IMR-90 (cell line): ENCODE data around the gene SPINK4. TPM values are rescaled to one million over a fixed set of nuclear protein-coding genes. Genes with fewer than 3 reads are reported as not detected.

Source experiments
- ATAC-seq: fragments of 200-7000 bp; cut with Tn5 transposase; 2 replicates; pipeline ENCODE4 v1.9.1; 2020; ENCODE audit warnings: low read depth, mild to moderate bottlenecking, moderate library complexity
- BruUV-seq: library from RNA; stranded (reverse); fragments of 400-500 nt; replicated peaks from 2 replicates; lab custom pipeline; 2021; lab: Mats Ljungman, UMichigan
- CTCF ChIA-PET: fragments of 300-600 bp; formaldehyde crosslinking; extraction: SDS; loops from one replicate; lab custom pipeline; 2021; ENCODE audit warnings: antibody characterized with exemption; lab: Yijun Ruan, JAX
- POLR2A ChIA-PET: fragments of 300-600 bp; sonication (Branson Sonifier 250); formaldehyde crosslinking; loops from one replicate; lab custom pipeline; 2022; ENCODE audit warnings: antibody characterized with exemption; ENCODE audit not compliant: unreplicated experiment; lab: Charles Lee
- DNase-seq: peaks from one replicate; pipeline ENCODE4 v3.0.0; 2013
- H2AFZ ChIP-seq: replicated peaks from 2 replicates; pipeline ENCODE3; 2013; ENCODE audit warnings: low read length, mild to moderate bottlenecking; ENCODE audit not compliant: poor library complexity
- H2AK5ac ChIP-seq: 2 replicates; pipeline ENCODE4 v1.6.1; 2013; ENCODE audit warnings: low read depth, low read length, inconsistent platforms
- H2AK9ac ChIP-seq: replicated peaks from 2 replicates; pipeline ENCODE3; 2013; ENCODE audit warnings: mild to moderate bottlenecking, low read depth, low read length, moderate library complexity; ENCODE audit not compliant: poor library complexity
- H2BK120ac ChIP-seq: 2 replicates; pipeline ENCODE4 v1.6.1; 2013; ENCODE audit warnings: low read depth, low read length, inconsistent platforms
- H2BK15ac ChIP-seq: 3 replicates; pipeline ENCODE4 v1.6.1; 2013; ENCODE audit warnings: low read depth, low read length, inconsistent platforms
- H2BK20ac ChIP-seq: 2 replicates; pipeline ENCODE4 v1.6.1; 2013; ENCODE audit warnings: low read depth, mild to moderate bottlenecking, inconsistent platforms, low read length, moderate library complexity
- H2BK5ac ChIP-seq: 2 replicates; pipeline ENCODE4 v1.6.1; 2013; ENCODE audit warnings: mild to moderate bottlenecking, low read depth, low read length, inconsistent platforms; ENCODE audit not compliant: poor library complexity, severe bottlenecking
- H3K14ac ChIP-seq: replicated peaks from 2 replicates; pipeline ENCODE4 v1.6.1; 2013; ENCODE audit warnings: low read depth, low read length, inconsistent platforms
- H3K18ac ChIP-seq: 2 replicates; pipeline ENCODE4 v1.6.1; 2013; ENCODE audit warnings: low read depth, low read length, control low read depth
- H3K23ac ChIP-seq: 2 replicates; pipeline ENCODE4 v1.6.1; 2013; ENCODE audit warnings: low read depth, low read length, inconsistent platforms
- H3K27ac ChIP-seq: 2 replicates; pipeline ENCODE4 v1.5.1; 2013; ENCODE audit warnings: mild to moderate bottlenecking, control low read depth, low read length; ENCODE audit not compliant: insufficient read depth
- H3K27me3 ChIP-seq: 2 replicates; pipeline ENCODE4 v1.6.1; 2013; ENCODE audit warnings: low read length; ENCODE audit not compliant: control insufficient read depth, insufficient read depth
- H3K36me3 ChIP-seq: 2 replicates; pipeline ENCODE4 v1.6.1; 2013; ENCODE audit warnings: low read length, mixed read lengths; ENCODE audit not compliant: control insufficient read depth, insufficient read depth
- H3K4ac ChIP-seq: 2 replicates; pipeline ENCODE4 v1.6.1; 2013; ENCODE audit warnings: low read depth, low read length, inconsistent platforms
- H3K4me1 ChIP-seq: 2 replicates; pipeline ENCODE4 v1.6.1; 2013; ENCODE audit warnings: low read length, mixed read lengths; ENCODE audit not compliant: control insufficient read depth, insufficient read depth
- H3K4me2 ChIP-seq: 2 replicates; pipeline ENCODE4 v1.6.1; 2013; ENCODE audit warnings: low read depth, mild to moderate bottlenecking, control low read depth, low read length, moderate library complexity
- H3K4me3 ChIP-seq: 2 replicates; pipeline ENCODE4 v1.5.1; 2013; ENCODE audit warnings: low read depth, mild to moderate bottlenecking, control low read depth, low read length, moderate library complexity; ENCODE audit not compliant: insufficient read depth
- H3K56ac ChIP-seq: 2 replicates; pipeline ENCODE4 v1.6.1; 2013; ENCODE audit warnings: low read length, inconsistent platforms; ENCODE audit not compliant: insufficient read depth; ENCODE audit errors: extremely low read depth
- H3K79me1 ChIP-seq, 2 experiments: 2 replicates each; pipeline ENCODE4 v1.6.1; 2013; ENCODE audit warnings: low read length in 2 of 2, inconsistent platforms in 1 of 2, low read depth in 1 of 2
- H3K9ac ChIP-seq: 2 replicates; pipeline ENCODE4 v1.6.1; 2013; ENCODE audit warnings: low read depth, low read length, control low read depth
- H3K9me1 ChIP-seq: 2 replicates; pipeline ENCODE4 v1.6.1; 2013; ENCODE audit warnings: low read length, inconsistent platforms; ENCODE audit not compliant: insufficient read depth
- H3K9me3 ChIP-seq: 2 replicates; pipeline ENCODE4 v1.6.1; 2013; ENCODE audit warnings: low read length; ENCODE audit not compliant: control insufficient read depth, insufficient read depth
- H4K20me1 ChIP-seq: 2 replicates; pipeline ENCODE4 v1.6.1; 2013; ENCODE audit warnings: low read length, inconsistent platforms; ENCODE audit not compliant: insufficient read depth
- H4K5ac ChIP-seq: 2 replicates; pipeline ENCODE4 v1.6.1; 2013; ENCODE audit warnings: mild to moderate bottlenecking, low read depth, low read length, control low read depth
- H4K8ac ChIP-seq, 2 experiments: 2 replicates each; pipeline ENCODE4 v1.6.1; 2013; ENCODE audit warnings: low read depth in 2 of 2, low read length in 2 of 2, control low read depth in 1 of 2, inconsistent platforms in 1 of 2
- H4K91ac ChIP-seq: 2 replicates; pipeline ENCODE4 v1.6.1; 2013; ENCODE audit warnings: low read depth, low read length, inconsistent platforms; ENCODE audit not compliant: insufficient read depth
- BHLHE40 ChIP-seq: fragments of 150-350 bp; IDR thresholded peaks from 2 replicates; pipeline ENCODE4 v1.6.1; 2016; ENCODE audit warnings: mild to moderate bottlenecking, low read depth, low read length
- CHD1 ChIP-seq: IDR thresholded peaks from 2 replicates; pipeline ENCODE4 v1.6.1; 2012; ENCODE audit warnings: low read depth, low read length, improper control_type of control experiment
- MAZ ChIP-seq: IDR thresholded peaks from 2 replicates; pipeline ENCODE4 v1.6.1; 2012; ENCODE audit warnings: low read depth, mild to moderate bottlenecking, low read length, improper control_type of control experiment, moderate library complexity, borderline replicate concordance
- MXI1 ChIP-seq: IDR thresholded peaks from 2 replicates; pipeline ENCODE4 v1.6.1; 2012; ENCODE audit warnings: low read depth, mild to moderate bottlenecking, low read length, moderate library complexity, borderline replicate concordance
- NFE2L2 ChIP-seq: fragments of 150-350 bp; IDR thresholded peaks from 2 replicates; pipeline ENCODE4 v1.6.1; 2016; ENCODE audit warnings: low read depth, mild to moderate bottlenecking, low read length
- POLR2A ChIP-seq: IDR thresholded peaks from 2 replicates; pipeline ENCODE4 v1.6.1; 2012; ENCODE audit warnings: mild to moderate bottlenecking, low read depth, low read length
- RAD21 ChIP-seq: IDR thresholded peaks from 2 replicates; pipeline ENCODE4 v1.6.1; 2012; ENCODE audit warnings: low read length, improper control_type of control experiment
- RCOR1 ChIP-seq: IDR thresholded peaks from 2 replicates; pipeline ENCODE4 v1.6.1; 2012; ENCODE audit warnings: mild to moderate bottlenecking, low read length, improper control_type of control experiment; ENCODE audit not compliant: insufficient replicate concordance
- SMC3 ChIP-seq: fragments of 150-350 bp; IDR thresholded peaks from 2 replicates; pipeline ENCODE4 v1.6.1; 2016; ENCODE audit warnings: low read depth, mild to moderate bottlenecking, antibody characterized with exemption, low read length, moderate library complexity
- USF2 ChIP-seq: fragments of 150-350 bp; IDR thresholded peaks from 2 replicates; pipeline ENCODE4 v1.6.1; 2017; ENCODE audit warnings: mild to moderate bottlenecking, antibody characterized with exemption, low read length, low read depth
- WGBS, 2 experiments: methylation state at CpG; one replicate each; pipeline versions ENCODE4 v1.1.5 to v1.1.7; 2013; ENCODE audit warnings: missing lambda C conversion rate in 2 of 2; ENCODE audit not compliant: insufficient read length in 1 of 2; ENCODE audit errors: extremely low coverage in 2 of 2; 5-methylcytosine and 5-hydroxymethylcytosine counted together
- dilution Hi-C: fragments of 300-500 bp; cut with HindIII; formaldehyde crosslinking; loops from one replicate; pipeline ENCODE4 v1.14.3; 2018; ENCODE audit warnings: low sequenced_read_pairs; ENCODE audit not compliant: unreplicated experiment
- in situ Hi-C: fragments of 300-500 bp; cut with MboI; formaldehyde crosslinking; loops from 3 replicates; pipeline ENCODE4 v1.14.3; 2019; ENCODE audit warnings: low sequenced_read_pairs, inconsistent platforms, mixed read lengths
- intact Hi-C: fragments of 100-400 bp; cut with micrococcal nuclease; formaldehyde crosslinking; loops from 2 replicates; pipeline ENCODE4 v1.10.0; 2022
- polyA plus RNA-seq, 3 experiments: library from polyadenylated mRNA; depleted of rRNA; stranded (reverse); fragments of >200 nt; gene quantifications; 2 replicates each; pipeline ENCODE4 v1.2.3, GENCODE V29; 2012; ENCODE audit warnings: low replicate concordance in 1 of 3
- total RNA-seq: library from RNA; depleted of rRNA; stranded (reverse); fragments of >200 nt; gene quantifications from 2 replicates; pipeline ENCODE4 v1.2.3, GENCODE V29; 2012
- TF ChIP-seq, protein P1 (sequence below): fragments of 150-350 bp; IDR thresholded peaks from 2 replicates; pipeline ENCODE4 v1.6.1; 2016; ENCODE audit warnings: low read depth, mild to moderate bottlenecking, low read length, moderate library complexity, borderline replicate concordance
- TF ChIP-seq, protein P2 (sequence below): conservative IDR thresholded peaks from 2 replicates; pipeline ENCODE4 v1.5.1; 2012; ENCODE audit warnings: mild to moderate bottlenecking, low read depth, low read length, improper control_type of control experiment

Gene SPINK4
- total and polyA plus RNA-seq, 2 of the 4 experiments (the other 2 are of a cell fraction), result not detected

DNA sequence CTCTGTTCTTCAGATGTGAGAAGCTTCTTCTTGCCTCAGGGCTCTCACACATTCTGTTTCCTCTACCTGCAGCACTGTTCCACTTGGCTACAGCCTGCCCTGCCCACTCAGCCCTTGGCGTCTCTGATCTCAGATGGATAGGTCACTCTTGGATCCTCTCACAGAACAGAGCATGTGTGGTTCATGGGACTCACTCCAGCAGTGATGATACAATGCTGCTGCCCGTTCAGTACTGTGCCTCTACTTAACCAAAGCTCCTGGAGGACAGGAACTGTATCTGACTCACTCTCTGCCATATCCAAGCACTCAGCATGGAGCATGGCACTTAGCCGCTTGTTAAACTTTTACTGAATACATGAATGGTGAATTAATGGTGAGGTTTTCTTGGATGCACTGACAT, 3.4 kb upstream of the SPINK4 start:
- in situ Hi-C loops (no loop called here), intact Hi-C loops (no loop called here), dilution Hi-C loops (no loop called here)
- H2BK15ac ChIP-seq, result peak overlapping the region; percentile 59
- peaks cover 32% of the 10 kb centered on the region for H3K9me1 ChIP-seq
- BruUV-seq, result no TSS peak
- H3K56ac ChIP-seq, result no peak overlapping the region
- H3K4me2 ChIP-seq, result no peak overlapping the region
- H3K36me3 ChIP-seq, result no peaks in the 10 kb centered on the region
- ChIA-PET CTCF (no interaction called here), POLR2A (no interaction called here)
- H2BK20ac ChIP-seq, result peak overlapping the region; percentile 33; the same call in 1 of the 2 replicates
- H3K9me3 ChIP-seq, result no peaks in the 10 kb centered on the region
- no peak overlapping the region for H2BK5ac ChIP-seq
- 86% methylated on average over 1 of the region's 3 CpGs; no CpG with 5 or more reads in 1 of the 2 experiments for WGBS, 2 experiments
- H3K27me3 ChIP-seq, result no peaks in the 10 kb centered on the region
- H2BK120ac ChIP-seq, result 0 out of 2 replicates have a peak overlapping the region, but pooled peaks have one; percentile 6
- H2AK9ac ChIP-seq, result peak overlapping the region; percentile 17
- peak overlapping the region; percentile 74; the same call in 1 of the 2 replicates for H2AK5ac ChIP-seq
- H4K20me1 ChIP-seq, result no peaks in the 10 kb centered on the region
- no peak overlapping the region for H4K5ac ChIP-seq
- no peak overlapping the region for H3K27ac ChIP-seq
- no peak for TF ChIP-seq POLR2A
- no peak for TF ChIP-seq SMC3
- TF ChIP-seq RCOR1, result no peak
- TF ChIP-seq MAZ, result no peak
- TF ChIP-seq, protein P1, sequence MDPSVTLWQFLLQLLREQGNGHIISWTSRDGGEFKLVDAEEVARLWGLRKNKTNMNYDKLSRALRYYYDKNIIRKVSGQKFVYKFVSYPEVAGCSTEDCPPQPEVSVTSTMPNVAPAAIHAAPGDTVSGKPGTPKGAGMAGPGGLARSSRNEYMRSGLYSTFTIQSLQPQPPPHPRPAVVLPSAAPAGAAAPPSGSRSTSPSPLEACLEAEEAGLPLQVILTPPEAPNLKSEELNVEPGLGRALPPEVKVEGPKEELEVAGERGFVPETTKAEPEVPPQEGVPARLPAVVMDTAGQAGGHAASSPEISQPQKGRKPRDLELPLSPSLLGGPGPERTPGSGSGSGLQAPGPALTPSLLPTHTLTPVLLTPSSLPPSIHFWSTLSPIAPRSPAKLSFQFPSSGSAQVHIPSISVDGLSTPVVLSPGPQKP, result no peak
- TF ChIP-seq, protein P2, sequence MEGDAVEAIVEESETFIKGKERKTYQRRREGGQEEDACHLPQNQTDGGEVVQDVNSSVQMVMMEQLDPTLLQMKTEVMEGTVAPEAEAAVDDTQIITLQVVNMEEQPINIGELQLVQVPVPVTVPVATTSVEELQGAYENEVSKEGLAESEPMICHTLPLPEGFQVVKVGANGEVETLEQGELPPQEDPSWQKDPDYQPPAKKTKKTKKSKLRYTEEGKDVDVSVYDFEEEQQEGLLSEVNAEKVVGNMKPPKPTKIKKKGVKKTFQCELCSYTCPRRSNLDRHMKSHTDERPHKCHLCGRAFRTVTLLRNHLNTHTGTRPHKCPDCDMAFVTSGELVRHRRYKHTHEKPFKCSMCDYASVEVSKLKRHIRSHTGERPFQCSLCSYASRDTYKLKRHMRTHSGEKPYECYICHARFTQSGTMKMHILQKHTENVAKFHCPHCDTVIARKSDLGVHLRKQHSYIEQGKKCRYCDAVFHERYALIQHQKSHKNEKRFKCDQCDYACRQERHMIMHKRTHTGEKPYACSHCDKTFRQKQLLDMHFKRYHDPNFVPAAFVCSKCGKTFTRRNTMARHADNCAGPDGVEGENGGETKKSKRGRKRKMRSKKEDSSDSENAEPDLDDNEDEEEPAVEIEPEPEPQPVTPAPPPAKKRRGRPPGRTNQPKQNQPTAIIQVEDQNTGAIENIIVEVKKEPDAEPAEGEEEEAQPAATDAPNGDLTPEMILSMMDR, result no peak
- TF ChIP-seq NFE2L2, result no peak
- no peak for TF ChIP-seq BHLHE40
- no peak for TF ChIP-seq MXI1
- TF ChIP-seq CHD1, result no peak
- TF ChIP-seq USF2, result no peak
- no peak for TF ChIP-seq RAD21
- peak overlapping the region; percentile 68 for H4K91ac ChIP-seq
- ATAC-seq (no peak), DNase-seq (peak; percentile 39)
- peak overlapping the region; percentile 36; the same call in 1 of the 2 replicates for H3K18ac ChIP-seq
- no peak overlapping the region for H4K8ac ChIP-seq
- H3K79me1 ChIP-seq, result peaks cover 0 to 3% of the 10 kb centered on the region in 2 experiments; a peak in 1 of 4 replicates
- H3K4me3 ChIP-seq, result no peak overlapping the region
- H3K9ac ChIP-seq, result no peak overlapping the region
- H3K23ac ChIP-seq, result no peak overlapping the region
- no peak overlapping the region for H3K14ac ChIP-seq
- 0 out of 2 replicates have a peak overlapping the region, but pooled peaks have one; percentile 55 for H3K4ac ChIP-seq
- peaks cover 22% of the 10 kb centered on the region for H3K4me1 ChIP-seq
- H2AFZ ChIP-seq, result no peak overlapping the region
